ENCODE results near the gene ZBED3. TPM values are rescaled to one million over a fixed set of nuclear protein-coding genes. Genes with fewer than 3 reads are reported as not detected.

The ZBED3 gene
- total RNA-seq, 1 experiment from 2014 or later: 1.3 TPM

DNA sequence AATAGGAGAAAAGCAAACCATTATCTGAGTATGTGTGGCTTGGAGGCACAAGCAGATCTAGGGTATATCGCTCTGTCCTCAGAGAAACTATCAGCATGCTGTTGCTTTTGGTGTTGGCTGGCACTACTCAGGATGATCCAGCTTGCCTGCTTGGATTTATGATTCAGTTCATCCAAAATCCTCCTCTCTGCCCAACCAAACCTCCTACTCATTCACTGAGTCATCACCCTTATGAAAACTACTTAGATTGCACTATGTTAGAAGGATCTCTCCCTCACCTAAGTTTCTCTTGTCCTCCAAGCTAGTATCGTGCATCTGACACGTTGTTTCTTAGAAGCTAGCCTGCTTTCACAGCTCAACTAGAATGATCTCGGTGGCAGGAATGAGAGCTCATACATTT is 14.2 kb upstream of the ZBED3 start:
- BruUV-seq (replicated peaks): no TSS peak
- Histone ChIP-seq H3F3A (ENCODE audit: low read length, unreplicated experiment) (no peaks in the 10 kb centered on the region), H3K9me2 (replicated peaks; ENCODE audit: low read length) (no peaks in the 10 kb centered on the region), H3K9ac (ENCODE audit: low read length) (no peak overlapping the region), H3K4me3 (ENCODE audit: low read length) (no peak overlapping the region), H4K20me1 (ENCODE audit: low read length) (no peaks in the 10 kb centered on the region), H3K27me3 (ENCODE audit: low read length) (no peaks in the 10 kb centered on the region), H3K27ac (ENCODE audit: low read length) (no peak overlapping the region), H3K36me3 (ENCODE audit: low read depth, low read length) (no peaks in the 10 kb centered on the region), H3K4me1 (ENCODE audit: insufficient read depth, low read length) (peaks cover 10% of the 10 kb centered on the region), H2AFZ (ENCODE audit: low read length) (peak overlapping the region; percentile 22; the same call in 1 of the 2 replicates), H3K9me3 (ENCODE audit: low read length) (no peaks in the 10 kb centered on the region), H3K79me2 (ENCODE audit: low read length) (no peaks in the 10 kb centered on the region), H3K4me2 (ENCODE audit: low read length) (peak overlapping the region; percentile 44)
- CTCF ChIA-PET: no interaction called here
- POLR2A ChIA-PET (ENCODE audit: unreplicated experiment): no interaction called here
- DNase-seq: peak; percentile 69
- intact Hi-C loops (cut with micrococcal nuclease): no loop called here
- ATAC-seq: peak; percentile 96
- TF ChIP-seq, protein P1, sequence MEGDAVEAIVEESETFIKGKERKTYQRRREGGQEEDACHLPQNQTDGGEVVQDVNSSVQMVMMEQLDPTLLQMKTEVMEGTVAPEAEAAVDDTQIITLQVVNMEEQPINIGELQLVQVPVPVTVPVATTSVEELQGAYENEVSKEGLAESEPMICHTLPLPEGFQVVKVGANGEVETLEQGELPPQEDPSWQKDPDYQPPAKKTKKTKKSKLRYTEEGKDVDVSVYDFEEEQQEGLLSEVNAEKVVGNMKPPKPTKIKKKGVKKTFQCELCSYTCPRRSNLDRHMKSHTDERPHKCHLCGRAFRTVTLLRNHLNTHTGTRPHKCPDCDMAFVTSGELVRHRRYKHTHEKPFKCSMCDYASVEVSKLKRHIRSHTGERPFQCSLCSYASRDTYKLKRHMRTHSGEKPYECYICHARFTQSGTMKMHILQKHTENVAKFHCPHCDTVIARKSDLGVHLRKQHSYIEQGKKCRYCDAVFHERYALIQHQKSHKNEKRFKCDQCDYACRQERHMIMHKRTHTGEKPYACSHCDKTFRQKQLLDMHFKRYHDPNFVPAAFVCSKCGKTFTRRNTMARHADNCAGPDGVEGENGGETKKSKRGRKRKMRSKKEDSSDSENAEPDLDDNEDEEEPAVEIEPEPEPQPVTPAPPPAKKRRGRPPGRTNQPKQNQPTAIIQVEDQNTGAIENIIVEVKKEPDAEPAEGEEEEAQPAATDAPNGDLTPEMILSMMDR (conservative IDR thresholded peaks at IDR 0.05; ENCODE audit: low read depth, low read length): no peak
- TF ChIP-seq EZH2 (IDR thresholded peaks at IDR 0.05; ENCODE audit: low read length, unreplicated experiment) (no peak), EZH2phosphoT487 (IDR thresholded peaks at IDR 0.05; ENCODE audit: borderline replicate concordance, low read length) (no peak)

DNA sequence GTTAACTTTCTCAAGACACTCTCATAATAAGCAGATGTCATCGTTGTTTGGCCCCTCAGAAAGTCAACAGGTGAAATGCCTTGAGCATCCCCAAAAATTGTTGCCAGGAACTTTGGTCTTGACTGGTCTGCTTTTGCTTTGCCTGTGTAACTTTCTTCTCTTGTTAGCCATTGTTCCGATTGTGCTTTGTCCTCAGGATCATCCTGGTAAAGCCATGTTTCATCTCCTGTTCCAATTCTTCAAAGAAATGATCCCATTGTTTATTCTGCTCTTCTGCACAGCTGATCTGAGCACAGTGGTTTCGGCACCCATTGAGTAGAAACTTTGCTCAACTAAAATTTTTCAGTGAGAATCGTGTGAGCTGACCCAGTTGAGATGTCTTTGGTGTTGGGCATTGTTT is 8.1 kb upstream of the ZBED3 start:
- Histone ChIP-seq H3K9me3 (ENCODE audit: low read length) (no peaks in the 10 kb centered on the region), H3K36me3 (ENCODE audit: low read depth, low read length) (no peaks in the 10 kb centered on the region), H3K9ac (ENCODE audit: low read length) (no peak overlapping the region), H3K27me3 (ENCODE audit: low read length) (no peaks in the 10 kb centered on the region), H3K4me1 (ENCODE audit: insufficient read depth, low read length) (no peaks in the 10 kb centered on the region), H2AFZ (ENCODE audit: low read length) (no peak overlapping the region), H3K4me3 (ENCODE audit: low read length) (no peak overlapping the region), H3K4me2 (ENCODE audit: low read length) (no peak overlapping the region), H4K20me1 (ENCODE audit: low read length) (no peaks in the 10 kb centered on the region), H3F3A (ENCODE audit: low read length, unreplicated experiment) (no peaks in the 10 kb centered on the region), H3K79me2 (ENCODE audit: low read length) (no peaks in the 10 kb centered on the region), H3K27ac (ENCODE audit: low read length) (no peak overlapping the region), H3K9me2 (replicated peaks; ENCODE audit: low read length) (no peaks in the 10 kb centered on the region)
- TF ChIP-seq, protein P1 (conservative IDR thresholded peaks at IDR 0.05; ENCODE audit: low read depth, low read length): no peak
- TF ChIP-seq EZH2phosphoT487 (IDR thresholded peaks at IDR 0.05; ENCODE audit: borderline replicate concordance, low read length) (no peak), EZH2 (IDR thresholded peaks at IDR 0.05; ENCODE audit: low read length, unreplicated experiment) (no peak)
- ATAC-seq: no peak
- BruUV-seq (replicated peaks): no TSS peak
- no peak for DNase-seq
- ChIA-PET POLR2A (ENCODE audit: unreplicated experiment) (no interaction called here), CTCF (no interaction called here)
- intact Hi-C loops (cut with micrococcal nuclease): no loop called here

GRCh38 chr5:77087484-77088261 is 588 bp upstream of the ZBED3 start:
- Histone ChIP-seq H3K9me3 (ENCODE audit: low read length) (no peaks in the 10 kb centered on the region), H3K9ac (ENCODE audit: low read length) (peak overlapping the region; percentile 87), H3K27me3 (ENCODE audit: low read length) (no peaks in the 10 kb centered on the region), H3K4me3 (ENCODE audit: low read length) (peak overlapping the region; percentile 93), H3K36me3 (ENCODE audit: low read depth, low read length) (no peaks in the 10 kb centered on the region), H4K20me1 (ENCODE audit: low read length) (no peaks in the 10 kb centered on the region), H3K9me2 (replicated peaks; ENCODE audit: low read length) (no peaks in the 10 kb centered on the region), H3K4me2 (ENCODE audit: low read length) (peak overlapping the region; percentile 95), H2AFZ (ENCODE audit: low read length) (peak overlapping the region; percentile 98), H3K4me1 (ENCODE audit: insufficient read depth, low read length) (peaks cover 24% of the 10 kb centered on the region), H3F3A (ENCODE audit: low read length, unreplicated experiment) (no peaks in the 10 kb centered on the region), H3K27ac (ENCODE audit: low read length) (peak overlapping the region; percentile 77; the same call in 1 of the 2 replicates), H3K79me2 (ENCODE audit: low read length) (no peaks in the 10 kb centered on the region; the same call in 1 of the 2 replicates)
- POLR2A ChIA-PET (ENCODE audit: unreplicated experiment): no interaction called here
- ATAC-seq: peak; percentile 50
- CTCF ChIA-PET: no interaction called here
- BruUV-seq (replicated peaks): TSS peak; percentile 63
- TF ChIP-seq, protein P1 (conservative IDR thresholded peaks at IDR 0.05; ENCODE audit: low read depth, low read length): no peak
- no peak for TF ChIP-seq EZH2 (IDR thresholded peaks at IDR 0.05; ENCODE audit: low read length, unreplicated experiment)
- no peak for TF ChIP-seq EZH2phosphoT487 (IDR thresholded peaks at IDR 0.05; ENCODE audit: borderline replicate concordance, low read length)
- DNase-seq: no peak
- intact Hi-C loops (cut with micrococcal nuclease): loop anchor here (5.0 kb wide), 2 partner anchors 55 to 405 kb away; partner anchors contain the start of genes AGGF1 and WDR41

Data from PC-3 (cell line).